K562 (cell line): ENCODE results near the gene SLC16A5. TPM values are rescaled to one million over a fixed set of nuclear protein-coding genes. Genes with fewer than 3 reads are reported as not detected.

Experiments used
- ATAC-seq: fragments of 200-7000 bp; cut with Tn5 transposase; 3 replicates; pipeline ENCODE4 v1.9.1; 2020; ENCODE audit warnings: moderate library complexity
- BruUV-seq: library from RNA; stranded (reverse); fragments of 400-500 nt; replicated peaks from 2 replicates; lab custom pipeline; 2021; lab: Mats Ljungman, UMichigan
- CTCF ChIA-PET: fragments of 300-600 bp; formaldehyde crosslinking; extraction: SDS; loops from one replicate; lab custom pipeline; 2021; ENCODE audit warnings: low intra/inter-chr PET ratio; lab: Yijun Ruan, JAX
- POLR2A ChIA-PET: fragments of 300-600, 350-650 bp; sonication (Branson Sonifier 250); formaldehyde crosslinking; extraction: SDS; loops from one replicate; lab custom pipeline; 2021; ENCODE audit warnings: antibody characterized with exemption, inconsistent platforms; lab: Yijun Ruan, JAX
- DNase-seq, 4 experiments: peaks; one replicate each; pipeline versions ENCODE4 v3.0.0 to v3.0.0-alpha.2; 2011 to 2018; ENCODE audit warnings: low spot score in 3 of 4, mixed read lengths in 3 of 4; ENCODE audit errors: extremely low read depth in 1 of 4
- FAIRE-seq: peaks from 2 replicates; lab custom pipeline; 2011; peaks lifted over from hg19 to GRCh38; lab: Jason Lieb, UNC
- H2AFZ ChIP-seq: 2 replicates; pipeline ENCODE4 v1.6.0; 2011; ENCODE audit warnings: low read depth, low read length, control low read depth, inconsistent platforms
- H3K27ac ChIP-seq: fragments of 200-600 bp; 3 replicates; pipeline ENCODE4 v1.8.0; 2011; ENCODE audit warnings: low read depth, mild to moderate bottlenecking, control low read depth, inconsistent platforms, low read length, moderate library complexity, mixed read lengths; ENCODE audit errors: extremely low read depth
- H3K27me3 ChIP-seq, 2 experiments: fragments of 300-600 bp in 1 of 2; 2 replicates in 1 of 2; 3 replicates in 1 of 2; pipeline versions ENCODE4 v1.6.0 to v1.8.0; 2011; ENCODE audit warnings: inconsistent platforms in 2 of 2, low read length in 2 of 2, mild to moderate bottlenecking in 1 of 2, mixed read lengths in 1 of 2, moderate library complexity in 1 of 2; ENCODE audit not compliant: control insufficient read depth in 2 of 2, insufficient read depth in 2 of 2
- H3K36me3 ChIP-seq: fragments of 300-600 bp; 3 replicates; pipeline ENCODE4 v1.8.0; 2011; ENCODE audit warnings: mild to moderate bottlenecking, low read length, inconsistent platforms; ENCODE audit not compliant: control insufficient read depth, insufficient read depth
- H3K4me1 ChIP-seq, 2 experiments: fragments of 200-600 bp in 1 of 2; replicated peaks in 1 of 2; 2 replicates in 1 of 2; 3 replicates in 1 of 2; pipeline versions ENCODE4 v1.5.1 to v1.8.0; 2011; ENCODE audit warnings: inconsistent platforms in 2 of 2, low read length in 2 of 2, mild to moderate bottlenecking in 1 of 2, mixed read lengths in 1 of 2, moderate library complexity in 1 of 2; ENCODE audit not compliant: control insufficient read depth in 2 of 2, insufficient read depth in 2 of 2
- H3K4me2 ChIP-seq: 2 replicates; pipeline ENCODE4 v1.6.1; 2011; ENCODE audit warnings: low read length, control low read depth, inconsistent platforms, mixed read lengths; ENCODE audit not compliant: insufficient read depth
- H3K4me3 ChIP-seq: fragments of 200-600 bp; sonication (generic), shearing (Covaris generic); 2 replicates; pipeline ENCODE4 v1.5.1; 2016; ENCODE audit warnings: control low read depth, inconsistent platforms
- H3K79me2 ChIP-seq: fragments of 200-600 bp; 3 replicates; pipeline ENCODE4 v1.8.0; 2011; ENCODE audit warnings: low read length, inconsistent platforms; ENCODE audit not compliant: control insufficient read depth, insufficient read depth
- H3K9ac ChIP-seq, 2 experiments: 2 replicates each; pipeline versions ENCODE4 v1.6.0 to v1.6.1; 2011; ENCODE audit warnings: low read depth in 2 of 2, low read length in 2 of 2, control low read depth in 1 of 2, inconsistent platforms in 1 of 2, mild to moderate bottlenecking in 1 of 2, mixed read lengths in 1 of 2; ENCODE audit not compliant: insufficient read depth in 1 of 2
- H3K9me1 ChIP-seq: one replicate; pipeline ENCODE4 v1.6.0; 2011; ENCODE audit warnings: inconsistent platforms, mild to moderate bottlenecking, low read length, moderate library complexity; ENCODE audit not compliant: control insufficient read depth, insufficient read depth
- H3K9me3 ChIP-seq: replicated peaks from 2 replicates; pipeline ENCODE4 v1.5.1; 2011; ENCODE audit warnings: low read depth, low read length, inconsistent platforms; ENCODE audit not compliant: control insufficient read depth, insufficient read depth
- H4K20me1 ChIP-seq: replicated peaks from 2 replicates; pipeline ENCODE4 v1.6.1; 2011; ENCODE audit warnings: low read length, inconsistent platforms, mixed read lengths; ENCODE audit not compliant: control insufficient read depth, insufficient read depth
- CREB3 ChIP-seq: fragments of 450-650 bp; conservative IDR thresholded peaks from 2 replicates; pipeline ENCODE4 v1.6.1; 2016; ENCODE audit warnings: missing genetic modification characterization, low read depth, mild to moderate bottlenecking, missing compliant biosample characterization, moderate library complexity
- MBD1 ChIP-seq: fragments of 250-450 bp; sonication (Bioruptor Pico); IDR thresholded peaks from 2 replicates; pipeline ENCODE4 v1.8.0; 2022; ENCODE audit warnings: inconsistent platforms
- ZNF592 ChIP-seq: fragments of 450-650 bp; IDR thresholded peaks from 2 replicates; pipeline ENCODE4 v1.6.1; 2017; ENCODE audit warnings: antibody characterized with exemption, mild to moderate bottlenecking
- WGBS: fragments of 100-300 bp; shearing (Covaris generic); methylation state at CpG from one replicate; pipeline ENCODE4 v1.1.6; 2016; ENCODE audit warnings: low coverage, mixed read lengths; ENCODE audit not compliant: insufficient coverage; ENCODE audit errors: missing lambda C conversion rate; 5-methylcytosine and 5-hydroxymethylcytosine counted together
- in situ Hi-C: fragments of 300-500 bp; cut with MboI; formaldehyde crosslinking; loops from 4 replicates; pipeline ENCODE4 v1.15.0; 2018; ENCODE audit warnings: inconsistent platforms, mixed read lengths
- intact Hi-C: fragments of 100-400 bp; cut with micrococcal nuclease; formaldehyde crosslinking; loops from 2 replicates; pipeline ENCODE4 v1.14.2; 2022
- polyA plus RNA-seq, 8 experiments: library from polyadenylated mRNA; depleted of rRNA in 4 of 8; stranded (reverse) in 5 of 8; unstranded in 3 of 8; fragments of >200 nt; fragmentation: Nextera tagmentation in 2 of 8; fragmentation: Illumina TruSeq in 1 of 8; extraction: Ambion mirVana in 2 of 8; extraction: Trizol in 1 of 8; gene quantifications; 2 replicates each; pipeline versions ENCODE4 v1.2.1 to v1.2.3, GENCODE V29; 2011 to 2014; ENCODE audit warnings: inconsistent platforms in 1 of 8, missing spikeins in 1 of 8
- total RNA-seq, 7 experiments: library from RNA; depleted of rRNA in 6 of 7; stranded (reverse); fragments of >200 nt in 6 of 7; fragmentation: Illumina TruSeq in 2 of 7; extraction: Trizol in 2 of 7; gene quantifications; 2 replicates each; pipeline versions ENCODE4 v1.2.1 to v1.2.3, GENCODE V29; 2011 to 2021; ENCODE audit warnings: low replicate concordance in 1 of 7

Gene SLC16A5
- total and polyA plus RNA-seq, 9 of the 15 experiments (the other 6 are each of a cell fraction or from before 2014, with no cell fraction given): 0.06 to 2.6 (median 0.91) TPM

GRCh38 chr17:75109046-75109406, 21.3 kb downstream of the SLC16A5 start:
- no peak overlapping the region for H3K27ac ChIP-seq
- peaks cover 5 to 28% of the 10 kb centered on the region in 2 experiments; a peak in 4 of 5 replicates for H3K4me1 ChIP-seq
- peak overlapping the region; percentile 98 for H3K4me2 ChIP-seq
- H4K20me1 ChIP-seq: no peaks in the 10 kb centered on the region
- no peak for DNase-seq
- H3K79me2 ChIP-seq: peaks cover 29% of the 10 kb centered on the region
- no TSS peak for BruUV-seq
- WGBS: 56% methylated on average over 17 of the region's 22 CpGs
- peaks cover 9% of the 10 kb centered on the region; the same call in 2 of the 3 replicates for H3K36me3 ChIP-seq
- peak overlapping the region; percentile 84 to 99; a peak in 3 of 4 replicates for H3K9ac ChIP-seq
- H3K4me3 ChIP-seq: peak overlapping the region; percentile 71
- FAIRE-seq: no peak
- H3K27me3 ChIP-seq: no peaks in the 10 kb centered on the region
- intact Hi-C loops (loop anchor here (5.0 kb wide), 1 partner anchor 37 kb away; no protein-coding TSS in a partner anchor), in situ Hi-C loops (no loop called here)
- H3K9me1 ChIP-seq: no peaks in the 10 kb centered on the region
- ChIA-PET CTCF (no interaction called here), POLR2A (interaction anchor here (0.6 to 3.9 kb wide), 15 partner anchors 10 to 204 kb away, joined by 3 to 38 read pairs (median 3); no protein-coding TSS in a partner anchor)
- TF ChIP-seq ZNF592: 0 out of 2 replicates have a peak, but pooled peaks have one; percentile 2
- 0 out of 2 replicates have a peak, but pooled peaks have one; percentile 32 for TF ChIP-seq MBD1 (CRISPR knock-in tag)
- no peak for TF ChIP-seq CREB3
- ATAC-seq: no peak
- H3K9me3 ChIP-seq: no peaks in the 10 kb centered on the region
- H2AFZ ChIP-seq: peak overlapping the region; percentile 94
